ENCODE results near the gene EXOC1.

- TF ChIP-seq TAF1 (IDR thresholded peaks at IDR 0.05; ENCODE audit: borderline replicate concordance, low read depth, low read length): no peak
- no peak for TF ChIP-seq POLR2AphosphoS5 (IDR thresholded peaks at IDR 0.05; ENCODE audit: low read depth, low read length)
Measured at GRCh38 chr4:55824865-55825264, 28.6 kb upstream of the EXOC1 start.
